Activated T-helper 1 cell treated with anti-CD3 and anti-CD28 coated beads, Interleukin-2, amount 50 U/mL, for 16 hours (primary cell): ENCODE measurements around the gene THG1L.
"Not testable (repeated sequence)": the region's sequence is repeated elsewhere in the genome, so short reads cannot be mapped to it uniquely, and the experiment has no call there.

Experiments
- DNase-seq, 2 donors: peaks; one replicate each; pipeline ENCODE4 v3.0.0-alpha.2; 2020; ENCODE audit warnings: low read depth in 1 of 2, low spot score in 1 of 2

THG1L gene

DNA sequence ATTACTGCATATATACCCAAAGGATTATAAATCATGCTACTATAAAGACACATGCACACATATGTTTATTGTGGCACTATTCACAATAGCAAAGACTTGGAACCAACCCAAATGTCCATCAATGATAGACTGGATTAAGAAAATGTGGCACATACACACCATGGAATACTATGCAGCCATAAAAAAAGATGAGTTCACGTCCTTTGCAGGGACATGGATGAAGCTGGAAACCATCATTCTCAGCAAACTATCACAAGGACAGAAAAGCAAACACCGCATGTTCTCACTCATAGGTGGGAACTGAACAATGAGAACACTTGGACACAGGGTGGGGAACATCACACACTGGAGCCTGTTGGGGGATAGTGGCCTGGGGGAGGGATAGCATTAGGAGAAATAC lies 4.6 kb upstream of the THG1L start:
- not testable (repeated sequence) for DNase-seq

DNA sequence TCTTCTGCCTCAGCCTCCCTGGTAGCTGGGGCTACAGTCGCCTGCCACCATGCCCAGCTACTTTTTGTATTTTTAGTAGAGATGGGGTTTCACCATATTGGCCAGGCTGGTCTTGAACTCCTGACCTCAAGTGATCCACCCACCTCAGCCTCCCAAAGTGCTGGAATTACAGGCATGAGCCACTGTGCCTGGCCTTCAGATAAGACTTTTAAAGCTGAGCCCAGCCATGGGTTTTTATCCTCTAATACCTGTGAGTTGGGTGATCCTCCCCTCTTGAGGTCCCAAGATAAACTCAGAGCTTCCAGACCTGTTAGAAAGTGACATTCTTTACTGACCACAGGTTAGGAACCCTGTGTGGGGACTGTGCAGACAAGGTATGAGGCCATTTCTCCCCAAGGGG lies 3.4 kb upstream of the THG1L start:
- DNase-seq: not testable (repeated sequence)

DNA sequence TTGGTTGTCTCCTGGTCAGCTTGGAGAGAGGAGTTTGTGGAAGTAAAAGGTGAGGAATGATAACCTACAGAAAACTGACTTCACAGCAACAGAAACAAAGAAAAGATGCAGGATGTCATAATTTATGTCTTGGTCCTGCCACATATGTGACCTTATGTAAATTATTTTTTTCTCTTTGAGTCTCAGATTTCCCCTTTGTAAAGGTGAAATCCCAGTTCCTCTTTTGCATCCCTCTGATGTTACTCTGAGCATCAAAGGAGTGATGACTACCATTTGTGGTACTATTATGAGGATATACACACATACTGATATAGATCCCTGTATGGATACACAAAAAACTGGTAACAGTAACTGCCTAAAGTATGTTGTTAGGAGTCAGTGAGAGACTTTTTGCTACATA lies 1.4 kb upstream of the THG1L start:
- no peak for DNase-seq

DNA sequence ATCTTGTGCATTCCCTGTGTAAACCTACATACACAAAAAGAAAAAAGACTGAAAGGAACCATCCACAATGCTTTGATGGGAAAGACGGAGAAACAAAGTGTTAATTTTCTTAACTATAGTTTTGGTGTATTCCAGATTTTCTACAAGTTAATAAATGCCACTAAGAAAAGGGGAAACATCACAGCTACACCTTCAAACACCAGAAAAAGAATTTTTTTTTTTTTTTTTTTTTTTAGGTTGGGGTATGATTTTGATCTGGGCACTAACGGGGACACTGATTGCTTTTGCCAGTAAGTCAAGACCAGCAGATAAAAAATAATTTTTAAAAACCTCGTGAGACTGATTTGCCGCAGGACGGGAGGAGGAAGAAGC lies 334 bp upstream of the THG1L start:
- DNase-seq: no peak

DNA sequence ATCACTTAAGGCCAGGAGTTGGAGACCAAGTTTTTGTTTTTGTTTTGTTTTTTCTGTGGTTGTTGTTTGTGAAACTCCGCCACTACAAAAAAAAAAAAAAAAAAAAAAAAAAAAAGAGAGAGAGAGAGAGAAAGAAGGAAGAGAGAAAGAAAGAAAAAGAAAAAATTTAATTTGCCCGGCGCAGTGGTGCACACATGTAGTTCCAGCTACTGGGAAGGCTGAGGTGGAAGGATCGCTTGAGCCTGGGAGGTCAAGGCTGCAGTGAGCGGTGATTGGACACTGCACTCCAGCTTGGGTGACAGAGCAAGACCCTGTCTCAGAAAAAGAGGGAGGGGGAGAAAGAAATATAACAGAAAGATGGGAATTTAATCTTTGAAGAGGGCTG lies 902 bp downstream of the THG1L start:
- DNase-seq: no peak

DNA sequence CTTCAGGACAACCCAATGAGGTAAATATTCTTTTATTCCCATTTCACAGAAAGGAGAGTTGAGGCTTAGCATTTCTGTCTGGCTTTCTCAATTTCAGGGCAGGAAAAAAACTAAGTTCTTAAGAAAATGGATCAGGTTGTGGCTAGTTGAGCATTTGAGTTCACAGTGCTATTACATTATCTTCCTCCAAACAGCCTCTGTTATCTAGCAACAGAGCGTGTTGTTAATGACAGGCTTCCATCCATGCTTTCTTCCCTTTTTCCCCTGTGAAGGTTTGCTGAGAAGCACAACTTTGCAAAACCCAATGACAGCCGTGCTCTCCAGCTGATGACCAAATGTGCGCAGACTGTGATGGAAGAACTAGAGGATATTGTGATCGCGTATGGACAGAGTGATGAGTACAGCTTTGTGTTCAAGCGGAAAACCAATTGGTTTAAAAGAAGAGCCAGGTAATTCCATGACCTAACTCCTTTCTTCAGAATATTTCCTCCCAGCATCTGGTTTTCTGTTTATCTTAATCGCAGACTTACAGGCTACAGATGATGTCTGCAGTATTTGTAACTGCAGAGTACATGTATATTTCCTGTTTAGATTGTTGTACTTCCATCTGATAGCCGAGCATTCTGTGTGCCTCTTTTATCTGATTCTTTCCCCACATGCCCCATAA lies 1.5 kb downstream of the THG1L start:
- DNase-seq: no peak

DNA sequence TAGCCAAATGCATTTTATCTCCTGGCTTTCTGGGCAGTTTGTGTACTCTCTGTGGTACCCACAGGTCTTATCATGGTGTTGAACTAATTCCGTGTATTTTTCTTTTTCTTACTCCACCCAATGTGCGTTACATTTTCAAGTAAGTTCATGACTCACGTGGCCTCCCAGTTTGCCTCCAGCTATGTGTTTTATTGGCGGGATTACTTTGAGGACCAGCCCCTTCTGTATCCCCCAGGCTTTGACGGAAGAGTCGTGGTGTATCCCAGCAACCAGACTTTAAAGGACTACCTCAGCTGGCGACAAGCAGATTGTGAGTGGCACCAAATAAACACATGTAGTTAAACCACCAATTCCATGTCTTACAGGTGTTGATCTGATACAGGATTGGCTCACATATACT lies 3.2 kb downstream of the THG1L start:
- DNase-seq: no peak

DNA sequence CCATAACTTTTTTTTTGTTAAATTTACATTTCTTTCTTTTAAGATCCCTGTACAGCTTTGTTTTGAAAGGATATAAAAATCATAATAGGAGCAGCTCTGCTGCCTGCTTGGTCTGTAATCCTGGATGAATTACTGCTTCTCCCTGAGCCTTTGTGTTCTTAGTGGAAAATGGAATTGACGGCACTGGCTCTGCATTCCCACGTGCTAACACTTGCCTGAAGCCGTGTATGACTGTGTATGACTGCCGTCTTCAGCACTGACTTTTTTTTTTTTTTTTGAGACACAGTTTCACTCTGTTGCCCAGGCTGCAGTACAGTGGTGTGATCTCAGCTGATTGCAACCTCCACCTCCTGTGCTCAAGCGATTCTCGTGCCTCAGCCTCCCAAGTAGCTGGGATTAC lies 4.8 kb downstream of the THG1L start:
- DNase-seq: no peak

DNA sequence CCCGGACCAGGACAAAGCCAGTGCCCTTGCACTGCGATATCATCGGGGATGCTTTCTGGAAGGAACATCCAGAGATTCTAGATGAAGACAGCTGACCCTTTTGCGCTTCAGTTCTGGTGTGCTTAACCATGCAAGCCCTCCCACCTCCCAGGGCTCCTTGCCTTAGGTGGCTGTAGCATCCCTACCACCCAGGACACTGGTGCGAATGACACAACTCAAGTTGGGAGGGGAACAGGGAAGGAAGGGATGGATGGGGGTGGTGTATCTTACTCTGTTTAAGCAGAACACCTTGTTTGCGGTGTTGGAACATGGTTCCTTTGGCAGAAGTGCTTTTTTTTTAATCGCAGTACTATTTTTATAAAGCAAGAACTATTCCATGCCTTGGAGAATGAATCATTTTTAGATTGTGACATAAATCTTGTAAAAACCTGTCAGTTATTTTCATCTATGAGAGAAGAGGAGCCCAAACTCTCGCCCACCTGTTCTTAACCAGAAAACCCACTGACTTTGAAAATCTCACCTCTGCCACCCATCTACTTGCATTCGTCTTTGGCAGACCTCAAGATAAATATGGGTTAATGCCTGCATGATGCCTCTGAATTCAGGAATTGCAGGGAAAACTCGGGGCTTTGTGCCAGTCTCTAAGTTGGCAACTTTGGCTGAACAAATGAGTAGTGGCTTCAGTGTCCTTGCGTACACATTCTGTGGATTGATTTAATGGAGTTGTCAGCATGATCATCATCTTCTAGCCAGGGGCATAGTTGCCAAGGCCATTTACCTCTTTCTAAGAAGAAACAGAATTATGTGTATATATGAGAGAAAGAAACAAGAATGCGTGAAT lies 8.4 kb downstream of the THG1L start:
- DNase-seq: no peak

DNA sequence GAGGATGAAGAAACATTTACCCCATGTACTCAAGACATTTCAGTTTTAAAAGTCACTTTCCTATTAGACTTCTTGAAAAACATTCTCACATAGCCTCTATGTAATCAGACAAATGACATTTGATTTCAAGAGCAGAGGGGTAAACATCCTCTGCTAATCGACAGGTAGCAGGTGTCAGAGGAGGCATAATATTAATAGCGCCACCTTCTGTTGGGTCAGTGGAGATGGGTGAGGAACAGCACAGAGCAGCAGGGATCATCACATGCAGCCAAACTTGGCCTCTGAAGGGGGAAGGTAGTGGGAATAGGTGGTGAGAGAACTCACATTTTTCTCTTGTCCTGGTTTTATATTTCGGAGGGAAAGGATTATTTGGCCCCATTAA lies 9.0 kb downstream of the THG1L start:
- DNase-seq: no peak

DNA sequence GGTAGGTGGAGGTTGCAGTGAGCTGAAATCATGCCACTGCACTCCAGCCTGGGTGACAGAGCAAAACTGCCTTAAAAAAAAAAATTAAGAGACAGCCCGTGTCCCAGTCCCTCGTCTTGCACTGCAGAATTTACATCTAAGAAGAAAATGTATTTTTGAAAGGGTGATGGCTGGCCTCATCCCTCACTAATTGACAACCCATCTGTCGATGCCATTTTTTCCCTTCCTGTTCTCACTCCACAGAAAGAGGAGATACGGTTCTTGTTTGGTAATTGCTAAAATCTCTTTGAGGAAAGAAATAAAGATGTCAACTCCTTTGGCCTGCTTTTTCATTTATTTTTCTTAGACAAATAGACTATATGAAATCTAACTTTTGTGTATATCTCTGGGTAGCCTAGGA lies 9.9 kb downstream of the THG1L start:
- no peak for DNase-seq

DNA sequence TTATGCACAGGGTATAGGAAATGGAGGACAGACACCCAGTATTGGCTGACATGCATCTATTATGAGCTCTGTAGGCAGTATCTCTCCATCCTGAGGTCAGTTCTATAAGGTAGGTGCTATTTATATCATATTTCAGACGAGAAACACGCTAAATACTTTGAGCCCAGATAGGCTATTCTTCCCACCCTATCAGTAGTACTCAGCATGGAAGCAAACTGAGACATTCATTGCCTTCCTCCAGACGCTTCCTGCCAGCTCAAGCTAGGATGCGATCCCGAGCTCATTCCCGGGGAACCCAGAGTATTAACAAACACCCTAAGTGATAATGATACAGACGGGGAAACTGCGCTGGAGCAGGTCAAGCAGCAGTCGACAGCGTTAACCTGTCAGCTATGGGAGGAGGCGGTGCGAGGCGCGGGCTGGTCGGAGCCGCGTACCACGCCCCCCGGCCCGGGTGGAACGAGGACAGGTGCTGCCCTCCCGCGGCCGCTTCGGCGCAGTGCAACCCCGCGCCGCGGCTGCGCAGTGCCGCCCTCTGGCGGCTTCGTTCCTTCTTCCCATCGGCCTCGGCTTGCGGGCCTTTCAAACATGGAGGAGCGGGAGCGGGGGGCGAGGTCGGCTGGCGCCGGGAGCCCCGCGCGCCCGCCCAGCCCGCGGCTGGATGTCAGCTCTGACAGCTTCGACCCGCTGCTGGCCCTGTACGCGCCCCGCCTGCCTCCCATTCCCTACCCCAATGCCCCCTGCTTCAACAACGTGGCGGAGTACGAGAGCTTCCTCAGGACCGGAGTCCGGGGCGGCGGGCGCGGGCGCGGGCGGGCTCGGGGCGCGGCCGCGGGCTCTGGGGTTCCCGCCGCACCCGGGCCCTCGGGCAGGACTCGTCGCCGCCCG lies 12.2 kb downstream of the THG1L start, which contains the start of gene LSM11:
TSS of gene LSM11 (plus strand) at position 550 of the 888 bp plus-strand sequence. CDS start at position 589, 39 bp downstream.
- peak; percentile 86 for DNase-seq

DNA sequence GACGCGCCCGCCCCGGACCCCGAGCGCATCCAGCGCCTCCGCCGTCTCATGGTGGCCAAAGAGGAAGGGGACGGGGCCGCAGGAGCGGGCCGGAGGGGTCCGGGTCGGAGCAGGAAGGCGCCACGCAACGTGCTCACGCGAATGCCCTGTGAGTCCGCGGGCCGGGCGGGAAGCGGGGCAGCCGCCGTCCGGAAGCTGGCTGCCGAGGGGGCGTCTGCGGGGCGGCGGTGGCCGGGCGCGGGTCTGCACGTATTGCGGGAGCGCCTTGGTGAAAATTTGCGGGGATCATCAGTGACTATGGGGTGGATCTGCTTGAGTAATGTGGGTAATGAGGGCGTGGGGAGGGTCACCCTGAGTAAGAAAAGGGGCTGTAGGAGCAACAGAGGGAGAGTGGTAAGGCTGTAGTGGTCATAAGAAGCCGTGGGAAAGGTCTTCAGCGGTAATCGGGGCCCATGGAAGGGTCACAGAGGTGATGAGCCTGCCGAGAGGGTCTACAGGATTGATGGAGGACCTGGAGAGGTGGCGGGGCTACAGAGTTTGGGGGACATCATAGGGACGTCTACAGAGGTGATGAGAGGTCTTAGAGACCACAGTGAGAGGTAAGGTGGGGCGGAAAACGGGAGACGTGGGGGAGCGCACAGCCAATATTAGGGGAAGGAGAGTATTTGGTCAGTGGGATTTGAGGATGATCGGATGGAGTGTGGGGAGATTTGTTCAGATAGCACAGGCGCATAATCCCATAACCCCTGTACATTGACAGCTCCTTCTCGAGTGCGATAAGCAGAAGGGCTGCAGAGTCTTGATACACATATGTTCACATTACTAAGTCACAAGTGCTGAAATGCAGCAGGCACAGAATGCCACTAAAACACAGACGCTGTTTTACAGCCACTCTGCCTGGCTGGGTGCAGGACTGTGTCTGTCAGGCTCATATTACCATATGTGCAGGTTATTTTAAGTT lies 13.1 kb downstream of the THG1L start:
- peak in 1 of 2 donors; percentile 12 for DNase-seq

DNA sequence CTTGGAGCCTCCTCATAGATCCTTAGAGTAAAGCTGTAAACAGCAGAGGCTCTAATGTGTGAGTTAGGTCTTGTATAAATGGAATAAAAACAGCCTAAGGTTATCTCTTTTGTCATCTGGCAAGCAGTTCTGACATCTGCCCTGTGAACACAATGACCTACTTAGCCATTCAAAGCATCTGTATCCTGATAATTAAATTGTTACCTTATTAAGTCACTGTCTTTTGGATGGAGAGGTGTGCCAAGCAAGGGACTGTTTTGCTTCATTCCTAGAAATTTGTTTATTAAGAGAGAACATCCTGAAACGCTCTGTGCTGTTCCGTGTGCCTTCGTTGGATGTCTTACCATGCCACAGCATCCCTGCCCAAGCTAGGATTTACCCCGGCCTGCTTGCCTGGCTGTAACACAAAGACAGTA lies 13.8 kb downstream of the THG1L start:
- DNase-seq: no peak

DNA sequence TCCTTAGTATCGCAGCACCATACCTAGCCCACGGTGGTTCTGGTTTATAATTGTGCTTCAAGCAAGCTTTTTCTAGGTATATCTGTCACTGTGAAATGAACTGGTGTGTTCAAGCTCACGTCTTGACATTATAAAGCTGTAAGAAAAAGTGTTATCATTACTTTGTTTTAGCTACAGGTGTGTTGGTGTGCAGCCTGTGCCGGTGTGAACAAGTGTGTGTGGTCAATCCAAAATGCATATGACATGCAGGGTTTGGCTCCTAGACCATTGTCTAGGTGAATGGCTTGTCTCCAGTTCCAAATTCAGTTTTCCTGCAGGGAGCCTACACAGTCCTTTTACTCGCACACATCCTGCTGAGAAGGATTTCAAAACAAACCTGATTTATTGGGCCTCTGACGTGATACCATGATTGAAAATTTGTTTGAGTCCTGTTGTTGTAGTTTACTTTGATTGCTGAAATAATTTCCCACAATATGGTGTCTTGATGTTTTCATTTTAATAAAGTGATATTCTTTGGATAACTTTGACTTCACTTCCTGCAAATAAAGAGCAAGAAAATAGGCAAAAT lies 16.0 kb downstream of the THG1L start:
- no peak for DNase-seq

DNA sequence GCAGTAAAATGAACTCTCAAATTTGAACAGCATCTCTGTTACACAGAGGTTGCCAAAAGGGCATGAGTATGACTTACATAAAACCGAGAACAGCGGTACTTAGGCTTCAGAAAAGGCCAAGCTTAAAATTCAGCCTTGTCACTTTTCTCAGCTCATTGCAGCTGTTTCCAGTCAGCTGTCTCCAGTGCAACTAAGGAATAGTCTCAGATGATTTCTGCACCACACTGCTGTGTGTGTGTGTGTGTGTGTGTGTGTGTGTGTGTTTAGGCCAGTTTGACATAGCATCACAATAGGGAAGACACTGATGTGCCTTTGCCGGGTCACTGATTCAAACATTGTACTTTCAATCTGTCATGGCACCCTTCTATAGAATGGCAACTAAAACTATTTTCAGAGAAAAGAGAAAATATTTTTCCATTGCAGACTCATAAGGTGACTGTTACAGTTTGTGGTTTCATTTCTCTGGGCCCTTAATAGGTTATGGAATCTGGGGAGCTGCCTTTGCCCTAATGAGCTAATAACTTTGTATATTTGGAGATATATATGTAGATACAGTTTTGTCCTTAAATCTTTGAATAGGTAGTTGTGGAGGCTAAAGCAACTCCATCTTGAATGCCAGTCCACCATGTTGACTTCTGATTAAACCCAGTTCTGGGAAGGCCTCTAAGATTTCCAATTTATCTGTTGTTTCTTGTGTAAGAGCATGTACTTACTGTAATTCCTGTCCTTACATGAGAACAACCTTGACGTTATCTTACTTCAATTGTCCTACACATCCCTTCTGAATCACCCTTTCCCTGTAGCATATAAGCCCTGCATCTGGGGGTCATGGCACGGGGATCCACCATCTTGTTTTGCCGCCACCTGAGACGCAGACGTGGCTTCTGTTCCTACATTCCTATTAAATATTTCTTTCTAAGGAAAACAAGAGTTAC lies 16.8 kb downstream of the THG1L start:
- no peak for DNase-seq

DNA sequence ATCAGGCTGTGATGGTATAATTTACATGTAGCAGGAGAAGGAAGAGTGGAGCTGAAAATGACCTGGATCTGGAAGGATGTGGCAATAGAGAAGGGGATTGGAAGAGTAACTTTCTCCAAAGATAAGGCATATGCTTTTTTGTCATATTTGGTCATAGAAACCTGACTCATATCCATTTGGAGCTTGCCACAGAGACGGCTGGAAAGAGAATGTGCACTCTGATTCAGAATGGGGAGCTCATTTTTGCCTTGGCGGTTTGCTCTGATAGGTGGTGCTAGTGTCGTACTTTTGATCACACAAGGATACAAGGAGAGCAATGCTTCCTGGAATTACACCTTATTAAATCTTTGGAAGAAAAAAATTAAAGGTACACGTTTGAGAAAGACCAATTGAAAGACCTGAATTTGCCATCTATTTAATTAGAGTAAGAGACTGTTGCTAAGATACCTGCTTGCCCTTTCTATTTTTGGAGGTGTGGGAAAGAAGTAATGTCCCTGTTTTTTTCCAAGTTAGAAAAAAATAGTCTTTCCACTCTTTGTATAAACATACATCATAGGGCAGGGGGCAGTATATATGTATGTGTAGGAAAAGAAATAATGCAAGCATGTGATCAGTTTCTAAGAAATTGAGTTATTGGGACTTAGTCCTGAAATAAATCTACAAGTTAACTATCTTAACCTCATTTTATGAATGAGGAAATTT lies 17.7 kb downstream of the THG1L start:
- DNase-seq: no peak

DNA sequence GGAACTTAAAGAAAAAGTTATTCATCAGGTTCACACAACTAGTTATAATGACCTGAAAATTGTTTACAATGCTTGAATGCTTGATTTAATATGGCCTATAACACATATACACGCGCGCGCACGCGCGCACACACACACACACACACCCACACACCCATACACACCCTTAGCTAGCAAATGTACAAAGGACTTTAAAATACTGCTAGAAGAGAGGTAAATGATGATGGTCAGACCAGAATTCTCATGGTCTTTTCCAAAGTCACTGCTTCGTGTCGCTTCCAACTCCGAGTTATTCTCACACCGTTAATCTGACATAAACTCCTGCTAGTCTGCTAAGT lies 18.2 kb downstream of the THG1L start:
- DNase-seq: no peak

DNA sequence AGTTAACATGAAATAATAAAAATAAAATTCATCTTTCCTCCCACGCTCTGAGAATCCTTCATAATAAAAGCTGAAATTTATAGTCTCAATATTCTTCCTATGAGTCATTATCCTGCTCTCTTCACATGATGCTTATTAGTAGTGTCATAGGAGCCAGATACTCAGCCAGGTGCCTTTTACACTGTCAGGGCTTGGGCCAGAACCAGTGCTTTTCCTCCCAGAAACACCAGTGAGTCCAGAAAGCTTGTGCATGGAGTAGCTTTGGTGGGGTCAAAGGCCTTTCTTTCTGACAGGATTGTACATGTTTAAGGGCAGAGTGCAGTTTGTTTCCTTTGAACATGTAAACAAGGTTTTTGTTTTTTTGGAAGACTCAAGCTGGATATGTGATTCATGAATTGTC lies 19.1 kb downstream of the THG1L start:
- no peak for DNase-seq
